Measurements from ENCODE around the gene ACADS. TPM values are rescaled to one million over a fixed set of nuclear protein-coding genes. Genes with fewer than 3 reads are reported as not detected.

The ACADS gene
- total and polyA plus RNA-seq, 11 donors: 56.7 to 213 (median 78.8) TPM

- no peak overlapping the region for H3K27ac ChIP-seq
- intact Hi-C loops (cut with DNase I): loop anchor here in 3 of 10 donors (10.0 kb wide), 2 partner anchors 75 to 145 kb away; partner anchors contain the start of gene SPPL3 (in 2 of the 3)
Measured at GRCh38 chr12:120759591-120760348, 34.1 kb downstream of the ACADS start.

GRCh38 chr12:120760349-120761254, 35.0 kb downstream of the ACADS start:
- intact Hi-C loops (cut with DNase I): loop anchor here in 3 of 10 donors (10.0 kb wide), 2 partner anchors 74 to 144 kb away; partner anchors contain the start of gene SPPL3 (in 2 of the 3)
- DNase-seq: no peak
- Histone ChIP-seq H3K4me1 (peaks cover 0 to 21% (median 10%) of the 10 kb centered on the region in 12 donors), H3K36me3 (peaks cover 0 to 45% (median 28%) of the 10 kb centered on the region in 9 donors), H3K9me3 (no peaks in the 10 kb centered on the region), H3K27me3 (no peaks in the 10 kb centered on the region), H3K27ac (peak overlapping the region in 10 of 12 donors; percentile 55 to 86 (median 73)), H3K4me3 (no peak overlapping the region)
- no peak for TF ChIP-seq CTCF (IDR thresholded peaks at IDR 0.05)
- no peak for TF ChIP-seq POLR2A (IDR thresholded peaks at IDR 0.05)
- WGBS, 4 donors: 84 to 89% (median 87%) methylated on average over 21 of the region's 21 CpGs
- no peak for ATAC-seq

More at GRCh38 chr12:120759591-120760348, 34.1 kb downstream of the ACADS start:
- no peaks in the 10 kb centered on the region for H3K27me3 ChIP-seq
- peaks cover 0 to 37% (median 20%) of the 10 kb centered on the region in 9 donors for H3K36me3 ChIP-seq
- peaks cover 0 to 5% (median 0%) of the 10 kb centered on the region in 12 donors for H3K9me3 ChIP-seq
- 82 to 87% (median 84%) methylated on average over 26 to 27 of the region's 27 CpGs for WGBS, 4 donors
- H3K4me1 ChIP-seq: peaks cover 0 to 21% (median 10%) of the 10 kb centered on the region in 12 donors
- DNase-seq (no peak), ATAC-seq (no peak)
- no peak overlapping the region for H3K4me3 ChIP-seq
- TF ChIP-seq POLR2A (IDR thresholded peaks at IDR 0.05) (no peak), CTCF (IDR thresholded peaks at IDR 0.05) (no peak)

- H3K27ac ChIP-seq: peak overlapping the region; percentile 42 to 86 (median 70)
- H3K36me3 ChIP-seq: peaks cover 0 to 55% (median 37%) of the 10 kb centered on the region in 9 donors
- H3K4me3 ChIP-seq: peak overlapping the region in 3 of 12 donors; percentile 3 to 21 (median 4)
- H3K9me3 ChIP-seq: no peaks in the 10 kb centered on the region
- no peak for TF ChIP-seq POLR2A (IDR thresholded peaks at IDR 0.05)
- no peak for TF ChIP-seq CTCF (IDR thresholded peaks at IDR 0.05)
- peak; percentile 68 to 84 (median 73) for ATAC-seq
- 28 to 43% (median 37%) methylated on average over 9 of the region's 9 CpGs for WGBS, 4 donors
- peaks cover 0 to 21% (median 10%) of the 10 kb centered on the region in 12 donors for H3K4me1 ChIP-seq
- intact Hi-C loops (cut with DNase I): loop anchor here in 3 of 10 donors (10.0 kb wide), 2 partner anchors 73 to 143 kb away; partner anchors contain the start of gene SPPL3 (in 2 of the 3)
- H3K27me3 ChIP-seq: no peaks in the 10 kb centered on the region
- DNase-seq: no peak
Measured at GRCh38 chr12:120761519-120761934, 35.9 kb downstream of the ACADS start.

Measured in heart left ventricle (tissue), 16 donors.